OCI-LY3 (cell line): ENCODE data around the gene ZNF444.

Experiments used
- CTCF ChIP-seq: fragments of 200-600, 300-600 bp; sonication (generic); IDR thresholded peaks from 2 replicates; pipeline ENCODE4 v1.5.1; 2014; ENCODE audit warnings: antibody characterized with exemption, low read length, low read depth
- EZH2phosphoT487 ChIP-seq: fragments of 200-600 bp; shearing (Covaris generic); IDR thresholded peaks from 2 replicates; pipeline ENCODE4 v1.6.1; 2018; ENCODE audit warnings: antibody characterized with exemption, mixed run types, low read depth

- no peak for TF ChIP-seq EZH2phosphoT487
- TF ChIP-seq CTCF, result no peak
Measured at GRCh38 chr19:56110515-56111448, 30.3 kb upstream of the ZNF444 start.
